Parathyroid adenoma (tissue), 2 donors: Measurements from ENCODE around the gene SMPD1.

Source experiments
- H2AFZ ChIP-seq: fragments of 300-600 bp; sonication (generic); one replicate; pipeline ENCODE4 v1.7.0; 2017; ENCODE audit warnings: antibody characterized with exemption, mild to moderate bottlenecking
- H3K27ac ChIP-seq: fragments of 300-600 bp; sonication (generic); one replicate; pipeline ENCODE4 v1.7.0; 2017
- H3K27me3 ChIP-seq: fragments of 300-600 bp; sonication (generic); one replicate; pipeline ENCODE4 v1.7.0; 2017; ENCODE audit warnings: low read length; ENCODE audit not compliant: control insufficient read depth, insufficient read depth
- H3K36me3 ChIP-seq: fragments of 300-600 bp; sonication (generic); one replicate; pipeline ENCODE4 v1.7.0; 2017; ENCODE audit warnings: low read length; ENCODE audit not compliant: control insufficient read depth, insufficient read depth
- H3K4me1 ChIP-seq: fragments of 300-600 bp; sonication (generic); one replicate; pipeline ENCODE4 v1.7.0; 2017; ENCODE audit warnings: control low read depth
- H3K4me2 ChIP-seq: fragments of 300-600 bp; sonication (generic); one replicate; pipeline ENCODE4 v1.7.0; 2017; ENCODE audit warnings: low read length
- H3K4me3 ChIP-seq: fragments of 300-600 bp; sonication (generic); one replicate; pipeline ENCODE4 v1.7.0; 2017; ENCODE audit warnings: low read depth, low read length
- H3K79me2 ChIP-seq: fragments of 300-600 bp; sonication (generic); one replicate; pipeline ENCODE4 v1.7.0; 2017; ENCODE audit warnings: control low read depth
- H3K9ac ChIP-seq: fragments of 300-600 bp; sonication (generic); one replicate; pipeline ENCODE4 v1.7.0; 2017; ENCODE audit warnings: mild to moderate bottlenecking
- H3K9me3 ChIP-seq: fragments of 300-600 bp; sonication (generic); one replicate; pipeline ENCODE4 v1.7.0; 2017; ENCODE audit warnings: low read length; ENCODE audit not compliant: control insufficient read depth
- CTCF ChIP-seq: fragments of 300-600 bp; sonication (generic); IDR thresholded peaks from one replicate; pipeline ENCODE4 v1.7.0; 2017; ENCODE audit warnings: antibody characterized with exemption, mild to moderate bottlenecking
- donor health status: primary hyperparathyroidism.

Gene SMPD1

GRCh38 chr11:6365659-6366058, 24.6 kb upstream of the SMPD1 start:
- no peak overlapping the region for H3K4me3 ChIP-seq
- no peak overlapping the region for H2AFZ ChIP-seq
- no peak overlapping the region for H3K27ac ChIP-seq

GRCh38 chr11:6371825-6372224, 18.4 kb upstream of the SMPD1 start:
- H3K4me2 ChIP-seq: no peak overlapping the region
- no peaks in the 10 kb centered on the region for H3K79me2 ChIP-seq
- H3K27ac ChIP-seq: no peak overlapping the region
- H3K4me1 ChIP-seq: no peaks in the 10 kb centered on the region
- H3K27me3 ChIP-seq: no peaks in the 10 kb centered on the region
- no peaks in the 10 kb centered on the region for H3K9me3 ChIP-seq
- H3K9ac ChIP-seq: no peak overlapping the region
- no peaks in the 10 kb centered on the region for H3K36me3 ChIP-seq
- H3K4me3 ChIP-seq: no peak overlapping the region
- TF ChIP-seq CTCF: no peak
- H2AFZ ChIP-seq: no peak overlapping the region

More at GRCh38 chr11:6365659-6366058, 24.6 kb upstream of the SMPD1 start:
- Histone ChIP-seq H3K9me3 (no peaks in the 10 kb centered on the region), H3K27me3 (no peaks in the 10 kb centered on the region), H3K79me2 (no peaks in the 10 kb centered on the region), H3K4me1 (no peaks in the 10 kb centered on the region), H3K4me2 (no peak overlapping the region), H3K9ac (no peak overlapping the region), H3K36me3 (no peaks in the 10 kb centered on the region)
- TF ChIP-seq CTCF: no peak

- no peaks in the 10 kb centered on the region for H3K27me3 ChIP-seq
- no peak overlapping the region for H2AFZ ChIP-seq
- no peak overlapping the region for H3K27ac ChIP-seq
- H3K4me1 ChIP-seq: no peaks in the 10 kb centered on the region
- H3K79me2 ChIP-seq: no peaks in the 10 kb centered on the region
- H3K36me3 ChIP-seq: no peaks in the 10 kb centered on the region
- H3K9ac ChIP-seq: no peak overlapping the region
- H3K4me3 ChIP-seq: no peak overlapping the region
- H3K9me3 ChIP-seq: no peaks in the 10 kb centered on the region
- no peak overlapping the region for H3K4me2 ChIP-seq
- TF ChIP-seq CTCF: no peak
These were observed 12.2 kb upstream of the SMPD1 start for GRCh38 chr11:6377902-6378639.

GRCh38 chr11:6378640-6378989, 11.7 kb upstream of the SMPD1 start:
- TF ChIP-seq CTCF: no peak
- Histone ChIP-seq H3K4me1 (no peaks in the 10 kb centered on the region), H3K27ac (no peak overlapping the region), H3K27me3 (no peaks in the 10 kb centered on the region), H3K9ac (no peak overlapping the region), H3K79me2 (no peaks in the 10 kb centered on the region), H3K4me3 (no peak overlapping the region), H2AFZ (no peak overlapping the region), H3K4me2 (no peak overlapping the region), H3K9me3 (no peaks in the 10 kb centered on the region), H3K36me3 (no peaks in the 10 kb centered on the region)
